Measurements from ENCODE around the gene SPDYE8.
"Not testable (repeated sequence)": the region's sequence is repeated elsewhere in the genome, so short reads cannot be mapped to it uniquely, and the experiment has no call there.

- TF ChIP-seq, protein P1, sequence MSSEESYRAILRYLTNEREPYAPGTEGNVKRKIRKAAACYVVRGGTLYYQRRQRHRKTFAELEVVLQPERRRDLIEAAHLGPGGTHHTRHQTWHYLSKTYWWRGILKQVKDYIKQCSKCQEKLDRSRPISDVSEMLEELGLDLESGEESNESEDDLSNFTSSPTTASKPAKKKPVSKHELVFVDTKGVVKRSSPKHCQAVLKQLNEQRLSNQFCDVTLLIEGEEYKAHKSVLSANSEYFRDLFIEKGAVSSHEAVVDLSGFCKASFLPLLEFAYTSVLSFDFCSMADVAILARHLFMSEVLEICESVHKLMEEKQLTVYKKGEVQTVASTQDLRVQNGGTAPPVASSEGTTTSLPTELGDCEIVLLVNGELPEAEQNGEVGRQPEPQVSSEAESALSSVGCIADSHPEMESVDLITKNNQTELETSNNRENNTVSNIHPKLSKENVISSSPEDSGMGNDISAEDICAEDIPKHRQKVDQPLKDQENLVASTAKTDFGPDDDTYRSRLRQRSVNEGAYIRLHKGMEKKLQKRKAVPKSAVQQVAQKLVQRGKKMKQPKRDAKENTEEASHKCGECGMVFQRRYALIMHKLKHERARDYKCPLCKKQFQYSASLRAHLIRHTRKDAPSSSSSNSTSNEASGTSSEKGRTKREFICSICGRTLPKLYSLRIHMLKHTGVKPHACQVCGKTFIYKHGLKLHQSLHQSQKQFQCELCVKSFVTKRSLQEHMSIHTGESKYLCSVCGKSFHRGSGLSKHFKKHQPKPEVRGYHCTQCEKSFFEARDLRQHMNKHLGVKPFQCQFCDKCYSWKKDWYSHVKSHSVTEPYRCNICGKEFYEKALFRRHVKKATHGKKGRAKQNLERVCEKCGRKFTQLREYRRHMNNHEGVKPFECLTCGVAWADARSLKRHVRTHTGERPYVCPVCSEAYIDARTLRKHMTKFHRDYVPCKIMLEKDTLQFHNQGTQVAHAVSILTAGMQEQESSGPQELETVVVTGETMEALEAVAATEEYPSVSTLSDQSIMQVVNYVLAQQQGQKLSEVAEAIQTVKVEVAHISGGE (tag by site-specific recombination; conservative IDR thresholded peaks at IDR 0.05; ENCODE audit: low read depth), result not testable (repeated sequence)
- not testable (repeated sequence) for TF ChIP-seq ZNF677, ZEB2, ZNF658 (tag by site-specific recombination; IDR thresholded peaks at IDR 0.05)
- TF ChIP-seq, protein P2, sequence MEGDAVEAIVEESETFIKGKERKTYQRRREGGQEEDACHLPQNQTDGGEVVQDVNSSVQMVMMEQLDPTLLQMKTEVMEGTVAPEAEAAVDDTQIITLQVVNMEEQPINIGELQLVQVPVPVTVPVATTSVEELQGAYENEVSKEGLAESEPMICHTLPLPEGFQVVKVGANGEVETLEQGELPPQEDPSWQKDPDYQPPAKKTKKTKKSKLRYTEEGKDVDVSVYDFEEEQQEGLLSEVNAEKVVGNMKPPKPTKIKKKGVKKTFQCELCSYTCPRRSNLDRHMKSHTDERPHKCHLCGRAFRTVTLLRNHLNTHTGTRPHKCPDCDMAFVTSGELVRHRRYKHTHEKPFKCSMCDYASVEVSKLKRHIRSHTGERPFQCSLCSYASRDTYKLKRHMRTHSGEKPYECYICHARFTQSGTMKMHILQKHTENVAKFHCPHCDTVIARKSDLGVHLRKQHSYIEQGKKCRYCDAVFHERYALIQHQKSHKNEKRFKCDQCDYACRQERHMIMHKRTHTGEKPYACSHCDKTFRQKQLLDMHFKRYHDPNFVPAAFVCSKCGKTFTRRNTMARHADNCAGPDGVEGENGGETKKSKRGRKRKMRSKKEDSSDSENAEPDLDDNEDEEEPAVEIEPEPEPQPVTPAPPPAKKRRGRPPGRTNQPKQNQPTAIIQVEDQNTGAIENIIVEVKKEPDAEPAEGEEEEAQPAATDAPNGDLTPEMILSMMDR (tag by site-specific recombination; IDR thresholded peaks at IDR 0.05), result not testable (repeated sequence)
Measured at GRCh38 chr7:72982084-72982483, 47.5 kb downstream of the SPDYE8 start.

All from HEK293 (cell line).